ENCODE data around the gene USH1C. TPM values are rescaled to one million over a fixed set of nuclear protein-coding genes. Genes with fewer than 3 reads are reported as not detected.

USH1C gene
- total RNA-seq, 2 donors from 2014 or later: 0.88 TPM; not detected in 1

DNA sequence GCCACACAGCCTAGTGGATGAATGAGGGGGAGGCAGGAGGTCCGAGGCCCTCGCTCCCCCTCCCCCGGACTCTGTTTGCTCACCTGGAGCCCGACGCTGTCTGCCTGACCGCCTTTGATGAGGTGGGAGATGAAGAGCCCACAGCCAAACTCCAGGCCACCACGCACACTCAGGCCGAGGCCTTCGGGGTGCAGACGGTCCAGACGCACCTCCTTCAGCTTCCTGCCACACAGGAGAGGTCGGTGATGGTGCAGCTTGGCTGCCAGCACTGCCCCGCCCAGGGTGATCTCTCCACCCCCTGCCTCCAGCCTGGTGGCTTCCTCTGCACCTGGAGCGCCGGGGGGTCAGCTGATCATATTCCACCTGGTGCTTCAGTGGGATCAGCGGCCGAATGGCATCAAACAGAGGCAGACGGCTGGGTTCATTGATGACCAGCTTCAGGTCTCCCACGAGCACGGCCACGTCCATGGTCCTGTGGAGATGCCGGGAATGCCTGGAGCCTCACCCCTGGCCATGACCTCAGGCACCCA, 13.1 kb downstream of the USH1C start:
- no peak for DNase-seq
- intact Hi-C loops (cut with DNase I): no loop called here

DNA sequence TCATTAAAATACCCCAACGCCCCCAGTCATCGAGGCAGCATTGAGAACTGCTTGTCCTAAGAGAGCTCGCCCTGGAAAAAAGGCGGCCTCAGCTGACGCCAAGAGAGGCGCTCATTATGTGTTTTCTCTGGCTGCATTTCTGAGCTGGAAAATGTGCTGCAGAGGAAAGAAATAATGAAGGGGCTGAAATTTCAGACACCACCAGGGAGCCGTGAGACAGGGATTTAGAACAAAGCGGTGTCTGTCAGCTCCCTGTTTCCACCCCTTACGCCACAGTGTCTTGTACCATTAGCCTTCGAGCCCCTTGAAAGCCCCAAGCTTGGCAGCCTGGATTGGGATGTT, 14.4 kb downstream of the USH1C start:
- peak; percentile 41 for DNase-seq
- intact Hi-C loops (cut with DNase I): no loop called here
- no peak for ATAC-seq

More for the DNA sequence above, 13.1 kb downstream of the USH1C start:
- peak in 1 of 2 donors; percentile 2 for ATAC-seq

DNA sequence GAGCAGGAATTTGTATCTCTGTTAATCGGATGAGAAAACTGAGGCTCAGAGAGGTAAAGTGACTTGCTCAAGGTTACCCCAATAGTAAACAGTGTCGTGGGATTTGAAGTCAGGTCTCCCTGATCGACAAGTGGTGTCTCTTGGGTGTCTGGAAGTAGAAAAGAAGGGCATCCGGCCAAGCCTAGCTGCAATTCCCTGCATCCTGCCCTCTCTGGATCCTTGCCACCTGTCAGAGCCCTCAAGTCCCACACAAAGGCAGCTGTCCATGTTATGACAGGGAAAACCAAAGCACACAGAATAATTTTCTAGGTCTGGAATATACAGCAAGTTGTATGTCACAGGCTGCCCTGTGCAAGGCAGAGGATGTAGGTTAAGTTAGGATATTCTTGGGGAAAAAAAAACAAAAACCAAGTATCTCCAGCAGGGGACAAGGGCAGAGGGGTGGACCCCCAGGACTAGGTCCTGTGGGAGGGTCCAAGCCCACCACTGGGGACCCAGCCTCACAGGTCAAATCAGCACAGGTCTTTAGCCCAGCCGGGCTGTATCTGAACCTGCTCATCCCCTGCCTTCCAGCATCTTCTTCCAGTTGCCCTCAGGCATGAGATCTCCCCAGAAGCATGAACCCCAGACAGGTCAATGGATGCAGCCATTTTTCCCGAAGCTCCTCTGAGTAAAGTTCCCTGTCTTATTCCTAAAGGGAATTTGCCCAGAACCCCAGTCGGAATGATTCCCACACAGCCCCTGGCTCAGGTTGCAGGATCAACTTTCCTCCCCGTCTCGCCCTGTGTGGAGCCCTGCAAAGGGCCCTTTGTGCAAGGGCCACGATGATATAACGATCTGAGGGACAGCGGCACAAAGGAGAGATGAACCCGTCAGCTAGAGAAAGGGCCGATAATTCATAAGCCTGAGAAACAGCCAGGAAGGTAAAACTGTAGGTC, 15.0 kb downstream of the USH1C start:
- DNase-seq: peak; percentile 49
- intact Hi-C loops (cut with DNase I): no loop called here
- ATAC-seq: peak; percentile 10 to 51

DNA sequence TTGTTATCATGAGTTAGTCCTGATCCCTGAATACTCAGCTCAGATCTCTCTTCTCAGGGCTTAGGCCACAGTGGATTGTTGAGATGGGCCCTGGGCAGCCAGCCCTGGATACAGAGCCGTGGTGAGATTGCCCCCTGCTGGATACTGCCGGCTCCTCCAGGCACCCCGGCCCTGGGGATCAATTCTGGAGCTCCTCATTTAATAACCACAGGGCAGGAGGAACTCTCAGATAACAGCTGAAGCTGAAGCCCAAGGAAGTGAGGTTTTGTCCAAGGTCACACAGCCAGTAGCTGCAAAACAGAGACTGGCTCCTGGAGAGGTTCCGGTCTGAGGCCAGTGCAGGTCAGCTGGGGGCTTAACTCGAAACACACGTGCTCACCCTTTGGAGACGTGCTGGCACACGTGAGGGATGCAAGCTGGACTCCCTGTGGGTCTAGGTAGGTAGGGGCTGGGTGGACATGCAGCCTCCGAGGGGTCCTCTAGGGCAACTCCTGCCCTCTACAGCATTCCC, 16.0 kb downstream of the USH1C start:
- ATAC-seq: peak; percentile 61 to 64
- peak; percentile 51 for DNase-seq
- intact Hi-C loops (cut with DNase I): no loop called here

DNA sequence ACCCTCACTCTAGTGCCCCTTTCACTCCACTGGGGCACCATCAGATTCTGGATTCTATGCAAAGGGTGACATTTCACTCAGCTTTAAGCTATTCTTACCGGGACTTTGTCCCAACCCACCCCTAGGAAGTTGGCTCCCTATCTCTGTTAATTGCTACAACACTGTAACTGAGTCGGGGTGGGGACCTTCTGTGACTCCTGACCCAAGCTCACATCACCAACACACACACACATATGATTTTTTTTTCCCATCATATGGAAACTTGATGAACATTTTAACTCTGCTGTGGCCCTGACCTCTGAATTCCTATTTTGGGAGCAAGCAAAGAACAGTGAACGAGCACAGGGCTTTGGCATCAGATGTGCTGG, 16.6 kb downstream of the USH1C start:
- intact Hi-C loops (cut with DNase I): no loop called here
- DNase-seq (no peak), ATAC-seq (no peak)

DNA sequence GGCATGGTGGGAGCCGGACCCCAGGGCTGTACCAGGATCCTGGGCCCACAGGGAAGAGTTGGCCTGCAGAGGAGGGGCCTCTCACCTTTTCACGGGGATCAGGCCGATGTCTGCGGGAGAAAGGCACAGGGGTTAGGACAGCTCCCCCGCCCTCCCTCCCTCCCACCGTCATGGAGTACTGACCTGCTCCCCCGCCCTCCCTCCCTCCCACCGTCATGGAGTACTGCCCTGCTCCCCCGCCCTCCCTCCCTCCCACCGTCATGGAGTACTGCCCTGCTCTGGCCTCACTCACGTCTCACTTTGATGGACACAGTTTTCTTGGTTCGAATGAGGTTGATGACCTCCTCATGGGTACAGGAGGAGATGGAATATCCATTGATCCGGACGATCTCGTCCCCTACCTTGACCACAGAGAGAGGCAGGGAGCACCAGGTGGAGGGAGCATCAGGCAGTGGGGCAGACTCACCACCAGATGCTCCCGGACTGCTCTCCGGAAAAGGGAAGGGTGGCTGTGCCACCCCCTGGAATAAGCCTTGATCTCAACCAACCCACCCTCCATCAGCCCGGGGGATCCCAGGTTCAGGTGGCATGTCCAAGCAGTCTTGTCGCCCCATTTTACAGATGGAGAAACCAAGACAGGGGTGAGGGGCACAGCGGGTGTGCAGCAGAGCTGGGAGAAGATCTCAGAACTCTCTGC, 17.1 kb downstream of the USH1C start:
- intact Hi-C loops (cut with DNase I): no loop called here
- DNase-seq: no peak
- ATAC-seq: no peak

DNA sequence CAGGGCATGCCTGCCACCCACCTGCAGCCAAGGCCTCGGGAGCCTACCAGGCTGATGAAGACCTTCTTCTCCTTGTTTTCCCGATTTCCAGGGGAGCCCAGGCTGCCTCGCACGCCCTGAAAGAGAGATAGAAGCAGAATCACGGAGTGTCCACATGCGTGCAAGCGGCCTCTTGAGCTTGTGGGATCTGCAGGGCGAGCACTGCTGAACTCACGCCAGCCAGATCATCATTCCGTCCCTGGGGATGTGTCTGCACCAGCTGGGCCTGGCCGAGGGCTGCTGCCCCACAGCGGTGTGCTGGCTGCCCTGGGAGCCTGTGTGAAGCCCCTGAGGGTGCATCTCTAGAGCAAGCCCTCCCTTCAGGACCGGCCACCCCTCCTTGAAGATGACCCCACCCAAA, 17.9 kb downstream of the USH1C start:
- DNase-seq (no peak), ATAC-seq (no peak)
- intact Hi-C loops (cut with DNase I): no loop called here

DNA sequence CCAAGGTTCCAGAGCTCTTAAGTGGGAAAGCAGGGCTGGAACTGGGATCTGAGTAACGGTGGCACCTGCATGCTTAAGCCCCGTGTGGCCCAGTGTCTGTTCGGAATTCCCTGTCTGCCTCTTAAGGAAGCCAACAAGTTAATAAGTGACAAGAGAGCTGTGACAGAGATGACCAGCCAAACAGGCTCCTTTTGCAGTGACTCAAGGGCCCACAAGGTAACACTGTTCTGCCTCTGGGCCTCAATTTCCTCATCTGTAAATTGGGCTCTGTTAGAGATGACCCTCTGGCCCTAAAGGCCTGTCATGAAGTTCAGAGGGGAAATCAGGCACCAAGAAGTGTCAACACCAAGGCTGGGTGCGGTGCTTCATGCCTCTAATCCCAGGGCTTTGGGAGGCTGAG, 18.6 kb downstream of the USH1C start:
- no peak for DNase-seq
- intact Hi-C loops (cut with DNase I): no loop called here
- ATAC-seq: no peak

DNA sequence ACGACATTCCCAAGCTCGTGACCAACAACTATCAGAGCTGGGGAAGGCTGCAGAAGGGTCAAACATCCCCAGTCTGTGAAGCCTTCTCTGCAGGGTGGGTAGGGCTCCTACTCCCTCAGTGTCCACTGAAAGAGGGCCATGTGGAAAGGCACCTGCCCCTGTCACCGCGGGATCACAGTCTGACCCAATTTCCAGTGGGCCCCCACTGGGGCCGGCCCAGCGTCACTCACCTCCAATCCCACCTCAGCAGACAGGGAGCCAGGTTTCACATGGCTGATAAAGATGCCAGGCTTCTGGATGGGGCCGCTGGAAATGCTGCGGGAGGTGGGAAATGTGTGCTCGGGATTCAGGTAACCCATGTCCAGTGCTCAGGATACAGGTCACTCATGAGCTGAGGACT, 20.0 kb downstream of the USH1C start:
- no peak for ATAC-seq
- DNase-seq: no peak
- intact Hi-C loops (cut with DNase I): no loop called here

DNA sequence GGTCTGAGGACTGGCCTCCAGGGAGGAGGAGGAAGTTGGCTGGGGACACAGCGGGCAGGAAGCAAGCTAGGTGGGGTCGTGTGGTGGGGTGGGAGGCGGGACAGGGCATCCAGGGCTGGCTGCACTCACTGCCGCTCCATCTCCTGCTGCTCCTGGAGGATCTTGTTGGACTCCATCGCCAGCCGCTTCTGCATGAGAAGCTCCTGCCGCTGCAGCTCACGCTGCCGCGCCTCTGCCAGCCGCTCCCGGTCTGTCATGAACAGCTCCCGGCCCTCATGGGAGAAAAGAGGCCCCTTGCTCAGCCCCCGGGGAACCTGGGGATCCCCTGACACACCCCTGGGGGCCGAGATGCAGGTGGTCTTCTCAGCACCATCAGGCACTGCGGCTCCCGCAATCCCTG, 21.6 kb downstream of the USH1C start:
- DNase-seq (no peak), ATAC-seq (no peak)
- intact Hi-C loops (cut with DNase I): no loop called here

DNA sequence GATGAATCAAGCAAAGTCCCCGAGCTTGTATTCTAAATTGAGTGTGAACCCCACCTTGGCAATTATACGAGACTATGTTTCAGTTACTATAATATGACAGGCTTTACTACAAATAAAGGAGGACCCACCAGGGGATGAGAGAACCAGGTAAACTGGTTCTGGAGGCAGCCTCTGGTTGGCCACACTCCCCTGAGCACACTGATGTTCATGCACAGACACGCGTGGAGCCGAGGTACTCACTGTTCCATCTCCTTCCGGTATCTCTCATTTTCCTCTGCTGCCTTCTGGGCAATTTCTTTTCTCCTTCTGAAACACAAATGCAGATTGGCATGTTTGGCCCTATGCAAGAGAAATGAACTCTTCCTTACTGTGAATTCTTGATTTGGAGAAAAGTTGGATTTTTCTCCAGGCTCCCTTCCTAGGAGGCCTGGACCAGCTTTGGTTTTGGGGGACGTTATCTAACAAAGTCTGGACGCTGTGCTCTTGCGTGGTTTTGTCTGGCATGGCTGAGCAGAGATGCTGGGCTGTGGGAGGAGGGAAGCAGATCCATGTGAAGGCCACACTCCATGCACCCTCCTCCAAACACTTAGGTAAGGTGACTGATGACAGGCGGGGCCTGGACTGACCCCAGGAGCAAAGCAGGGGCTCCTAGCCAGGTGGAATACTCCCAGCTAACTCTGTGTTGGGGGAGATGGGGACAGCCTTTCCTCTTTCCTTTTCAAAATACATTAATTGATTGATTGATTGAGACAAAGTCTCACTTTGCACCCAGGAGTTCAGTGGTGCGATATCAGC, 22.9 kb downstream of the USH1C start:
- ATAC-seq: no peak
- intact Hi-C loops (cut with DNase I): no loop called here
- DNase-seq: no peak

DNA sequence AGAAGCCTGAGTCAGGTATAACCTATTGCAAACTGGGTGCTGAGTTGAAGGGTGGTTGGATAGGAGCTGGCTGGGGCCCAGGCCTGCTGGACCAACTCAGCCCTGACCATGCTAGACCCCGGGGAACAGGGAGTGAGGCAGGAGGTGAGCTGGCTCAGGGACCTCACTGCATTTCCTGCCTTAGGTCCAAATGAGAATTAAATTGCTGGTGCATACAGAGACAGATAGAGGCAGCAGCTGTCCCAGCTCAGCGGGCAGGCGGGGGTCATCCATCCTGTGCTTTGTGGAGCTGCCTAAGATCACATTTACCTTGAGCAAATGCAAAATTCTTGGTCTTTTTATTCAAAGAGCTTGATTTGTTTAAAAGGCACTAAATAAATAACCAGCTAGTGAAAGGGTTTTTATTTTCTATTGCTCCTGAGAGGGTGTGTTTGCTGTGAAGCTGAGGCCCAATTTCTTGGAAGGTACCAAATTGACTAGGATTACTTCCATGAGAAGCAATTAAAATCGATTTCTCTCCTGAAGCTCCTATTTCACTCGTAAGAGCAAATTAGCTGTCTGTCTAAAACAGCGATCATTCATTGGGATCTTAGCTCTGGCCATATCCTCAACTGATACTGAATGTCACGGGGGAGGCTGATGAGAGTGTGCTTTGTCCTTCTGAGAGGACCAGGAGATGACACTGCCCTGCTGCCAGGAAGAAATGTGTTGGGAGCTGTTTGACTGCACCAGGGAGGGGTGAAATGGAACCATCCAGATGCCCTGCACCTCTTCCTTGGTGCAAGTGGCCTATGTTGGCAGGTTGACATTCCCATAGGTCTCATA, 24.9 kb downstream of the USH1C start:
- no peak for ATAC-seq
- DNase-seq: no peak
- intact Hi-C loops (cut with DNase I): no loop called here

DNA sequence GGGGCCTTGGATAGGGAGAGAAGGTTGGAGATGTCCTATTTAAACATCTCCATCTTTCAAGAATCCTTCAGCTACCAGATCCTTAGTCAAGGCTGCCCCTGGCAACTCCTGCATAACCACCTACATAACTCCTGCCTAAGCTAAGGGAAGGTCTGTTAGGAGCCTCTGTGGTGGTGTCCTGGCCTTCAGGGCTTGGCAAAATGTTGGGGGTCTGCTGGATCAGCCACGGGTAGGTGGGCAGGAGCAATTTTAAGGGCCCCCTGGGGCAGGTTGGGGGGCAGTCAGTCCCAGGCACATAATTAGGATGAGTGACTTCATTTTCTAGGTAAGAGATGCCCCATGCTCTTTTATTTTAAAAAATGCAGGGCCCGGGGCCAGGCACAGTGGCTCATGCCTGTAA, 25.9 kb downstream of the USH1C start:
- DNase-seq: no peak
- intact Hi-C loops (cut with DNase I): no loop called here
- ATAC-seq: no peak

DNA sequence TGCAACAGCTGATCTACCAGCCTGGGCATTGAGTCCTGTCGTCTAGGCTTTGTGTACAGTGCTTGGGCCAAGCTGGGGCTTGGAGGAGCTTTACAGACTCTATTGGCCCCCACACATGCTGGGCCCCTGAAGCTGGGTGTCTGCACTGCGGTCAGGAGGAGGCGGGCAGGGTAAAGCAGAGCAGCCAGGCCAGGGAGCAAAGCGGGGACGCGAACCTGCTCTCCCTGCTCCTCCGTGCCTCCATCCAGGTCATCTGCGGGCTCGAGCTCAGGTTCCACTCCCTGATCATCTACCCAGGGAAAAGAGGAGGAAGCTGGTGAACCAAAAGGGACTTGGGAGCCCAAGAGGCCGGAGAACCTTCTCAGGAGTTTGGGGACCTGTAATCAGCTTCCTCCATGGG, 27.0 kb downstream of the USH1C start:
- ATAC-seq: no peak
- intact Hi-C loops (cut with DNase I): no loop called here
- DNase-seq: no peak

DNA sequence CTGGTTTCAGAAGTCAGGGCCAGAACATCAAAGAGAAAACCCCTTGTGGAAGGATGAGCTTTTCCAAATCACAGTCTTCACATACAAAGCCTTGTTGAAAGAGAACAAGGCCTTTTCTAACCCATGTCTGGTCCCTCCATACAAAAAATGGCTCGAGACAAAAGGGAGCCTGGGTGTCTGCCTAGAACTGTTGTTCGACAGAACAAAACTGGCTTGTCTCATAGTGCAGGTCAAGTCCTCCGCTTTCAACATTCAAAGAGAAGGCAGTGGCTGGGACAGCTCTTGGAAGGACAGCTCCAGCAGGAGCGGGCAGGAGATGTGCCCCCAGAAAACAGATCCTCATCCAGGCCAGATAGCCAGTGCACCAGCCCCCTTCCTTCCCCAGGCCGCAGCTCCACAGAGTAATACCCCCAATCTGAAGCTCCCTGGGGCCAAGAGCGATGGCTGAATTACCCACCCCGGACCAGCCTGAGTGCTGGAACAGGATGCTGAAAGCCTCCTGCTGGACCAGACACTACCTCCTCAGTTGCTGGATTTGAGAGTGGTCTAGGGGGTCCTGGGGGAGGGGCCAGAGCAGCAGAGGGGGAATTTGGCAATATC, 27.6 kb downstream of the USH1C start:
- ATAC-seq (no peak), DNase-seq (no peak)
- intact Hi-C loops (cut with DNase I): no loop called here

DNA sequence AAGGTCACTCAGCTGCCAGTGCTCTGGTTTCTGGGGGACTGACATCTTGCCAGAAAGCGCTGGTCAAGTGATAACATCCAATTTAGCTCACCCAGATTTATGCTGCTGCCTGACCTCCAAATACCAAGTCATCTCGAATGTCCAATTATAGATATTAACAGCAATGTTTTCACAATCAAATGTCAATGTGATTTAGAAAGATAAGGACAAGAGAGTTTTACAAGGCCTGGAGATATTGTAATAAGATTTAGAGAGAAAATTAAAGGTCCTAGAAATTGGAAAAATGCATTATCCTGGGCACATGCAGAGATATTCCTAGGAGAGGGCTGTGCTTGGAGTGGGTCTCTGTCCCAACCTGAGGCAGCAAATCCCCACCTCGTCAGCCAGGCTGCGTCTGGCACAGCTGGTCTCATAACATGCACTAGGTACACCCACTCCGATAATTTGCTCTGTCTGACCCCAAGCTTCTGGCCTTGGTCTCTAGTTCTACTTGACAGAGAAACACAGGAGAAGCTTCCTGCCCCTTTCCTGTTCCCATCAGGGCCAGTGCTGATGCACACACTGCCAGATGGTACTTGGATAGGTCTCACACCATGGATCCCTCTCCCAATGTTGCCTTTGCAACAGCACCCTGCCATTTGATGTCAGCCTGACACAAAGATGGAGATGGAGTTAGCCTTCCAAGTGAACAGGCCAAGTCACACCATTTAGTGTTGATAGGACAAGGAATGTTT, 28.6 kb downstream of the USH1C start:
- intact Hi-C loops (cut with DNase I): no loop called here
- DNase-seq: no peak
- ATAC-seq: no peak

DNA sequence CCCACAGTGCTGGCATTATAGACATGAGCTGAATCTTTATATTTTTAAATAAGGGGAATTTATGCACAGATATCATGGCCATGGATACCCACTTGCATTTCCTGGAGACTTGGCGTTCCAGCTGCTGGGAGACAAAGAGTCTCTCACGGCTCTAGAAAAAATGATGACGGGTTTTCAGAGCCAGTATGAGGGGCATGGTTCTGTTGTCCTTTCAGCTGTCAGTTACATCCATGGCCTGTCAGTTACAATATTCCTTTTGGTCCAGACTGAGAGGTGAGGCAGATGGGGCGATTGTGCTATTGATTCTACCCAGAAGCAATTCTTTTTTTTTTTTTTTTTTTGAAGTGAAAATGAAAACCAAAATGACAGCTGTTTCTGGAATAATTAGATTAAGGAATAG, 29.7 kb downstream of the USH1C start:
- no peak for DNase-seq
- intact Hi-C loops (cut with DNase I): no loop called here
- no peak for ATAC-seq

DNA sequence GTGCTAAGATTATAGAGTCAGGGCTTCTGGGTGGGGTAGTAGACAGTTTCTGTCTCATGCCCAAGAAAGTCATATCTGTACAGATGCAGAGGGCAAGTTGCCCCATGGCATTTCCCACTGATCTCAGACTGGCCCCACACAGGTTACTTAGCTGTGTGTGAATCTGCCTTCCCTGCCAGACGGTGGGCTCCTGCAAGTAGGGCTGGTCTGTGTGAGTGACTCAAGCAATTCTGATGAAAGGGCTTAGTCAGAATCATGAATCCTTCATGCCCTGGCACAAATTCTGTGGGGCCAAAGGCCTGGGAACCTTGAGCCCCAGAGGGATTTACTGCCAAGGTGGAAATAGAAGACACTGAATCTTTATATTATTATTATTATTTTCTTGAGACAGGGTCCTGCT, 30.4 kb downstream of the USH1C start:
- no peak for DNase-seq
- intact Hi-C loops (cut with DNase I): no loop called here
- ATAC-seq: peak in 1 of 2 donors; percentile 50
